GM23248 (cell line): Measurements from ENCODE around the gene CHCHD3. TPM values are rescaled to one million over a fixed set of nuclear protein-coding genes. Genes with fewer than 3 reads are reported as not detected.

Experiments
- DNase-seq: peaks from one replicate; pipeline ENCODE4 v3.0.0-alpha.2; 2015
- H2AFZ ChIP-seq: fragments of 200-600 bp; sonication (generic); 2 replicates; pipeline ENCODE4 v1.6.1; 2016; ENCODE audit warnings: antibody characterized with exemption
- H3F3A ChIP-seq: fragments of 200-600 bp; sonication (generic); 2 replicates; pipeline ENCODE4 v1.6.1; 2016; ENCODE audit warnings: mild to moderate bottlenecking, antibody characterized with exemption, mixed run types; ENCODE audit not compliant: insufficient read depth
- H3K27ac ChIP-seq: fragments of 200-600 bp; sonication (generic); 2 replicates; pipeline ENCODE4 v1.5.1; 2016; ENCODE audit warnings: mild to moderate bottlenecking
- H3K27me3 ChIP-seq: fragments of 200-600 bp; sonication (generic); replicated peaks from 2 replicates; pipeline ENCODE4 v1.6.1; 2016; ENCODE audit warnings: mild to moderate bottlenecking; ENCODE audit not compliant: insufficient read depth
- H3K36me3 ChIP-seq: fragments of 200-600 bp; sonication (generic); 2 replicates; pipeline ENCODE4 v1.6.1; 2016; ENCODE audit warnings: low read depth, mild to moderate bottlenecking
- H3K4me1 ChIP-seq: fragments of 200-600 bp; sonication (generic); 2 replicates; pipeline ENCODE4 v1.6.1; 2016; ENCODE audit warnings: mild to moderate bottlenecking; ENCODE audit not compliant: insufficient read depth
- H3K4me2 ChIP-seq: fragments of 200-600 bp; sonication (generic); one replicate; pipeline ENCODE4 v1.6.1; 2016; ENCODE audit warnings: mild to moderate bottlenecking; ENCODE audit not compliant: unreplicated experiment
- H3K4me3 ChIP-seq: fragments of 200-600 bp; sonication (generic); 2 replicates; pipeline ENCODE4 v1.5.1; 2016; ENCODE audit warnings: mild to moderate bottlenecking
- H3K79me2 ChIP-seq: fragments of 200-600 bp; sonication (generic); 2 replicates; pipeline ENCODE4 v1.6.1; 2016; ENCODE audit warnings: mild to moderate bottlenecking; ENCODE audit not compliant: insufficient read depth
- H3K9ac ChIP-seq: fragments of 200-600 bp; sonication (generic); 2 replicates; pipeline ENCODE4 v1.6.1; 2016; ENCODE audit warnings: mild to moderate bottlenecking
- H3K9me2 ChIP-seq: fragments of 200-600 bp; sonication (generic); 2 replicates; pipeline ENCODE4 v1.6.1; 2016; ENCODE audit warnings: mixed run types, mild to moderate bottlenecking, moderate library complexity; ENCODE audit not compliant: insufficient read depth
- H3K9me3 ChIP-seq: fragments of 200-600 bp; sonication (generic); one replicate; pipeline ENCODE4 v1.6.1; 2017; ENCODE audit warnings: low read depth
- H4K20me1 ChIP-seq: fragments of 200-600 bp; sonication (generic); 2 replicates; pipeline ENCODE4 v1.6.0; 2016; ENCODE audit not compliant: insufficient read depth
- EZH2 ChIP-seq: fragments of 200-600 bp; sonication (generic); IDR thresholded peaks from 2 replicates; pipeline ENCODE4 v1.6.1; 2018; ENCODE audit warnings: antibody characterized with exemption, mild to moderate bottlenecking; ENCODE audit not compliant: insufficient read depth, poor library complexity, severe bottlenecking
- EZH2phosphoT487 ChIP-seq: fragments of 200-600 bp; sonication (generic); IDR thresholded peaks from 2 replicates; pipeline ENCODE4 v1.6.1; 2018; ENCODE audit warnings: antibody characterized with exemption, moderate library complexity, mild to moderate bottlenecking, low read depth; ENCODE audit not compliant: insufficient read depth
- WGBS, 2 experiments: methylation state at CpG; one replicate each; pipeline ENCODE4 v1.1.6; 2015 to 2017; ENCODE audit warnings: low lambda C conversion rate in 2 of 2, low coverage in 1 of 2; ENCODE audit errors: missing lambda C conversion rate in 2 of 2; 5-methylcytosine and 5-hydroxymethylcytosine counted together
- in situ Hi-C: fragments of 300-500 bp; cut with MboI; formaldehyde crosslinking; loops from 2 replicates; pipeline ENCODE4 v1.15.0; 2020
- polyA plus RNA-seq: library from polyadenylated mRNA; unstranded; fragments of >200 nt; fragmentation: Nextera tagmentation; extraction: Ambion mirVana; gene quantifications from 2 replicates; pipeline ENCODE4 v1.2.1, GENCODE V29; 2016
- total RNA-seq: library from RNA; depleted of rRNA; stranded (reverse); fragments of >200 nt; shearing (Covaris generic); gene quantifications from 2 replicates; pipeline ENCODE4 v1.2.3, GENCODE V29; 2014

Gene CHCHD3
- total and polyA plus RNA-seq, 2 experiments from 2014 or later, result 43.7 to 66.1 TPM

DNA sequence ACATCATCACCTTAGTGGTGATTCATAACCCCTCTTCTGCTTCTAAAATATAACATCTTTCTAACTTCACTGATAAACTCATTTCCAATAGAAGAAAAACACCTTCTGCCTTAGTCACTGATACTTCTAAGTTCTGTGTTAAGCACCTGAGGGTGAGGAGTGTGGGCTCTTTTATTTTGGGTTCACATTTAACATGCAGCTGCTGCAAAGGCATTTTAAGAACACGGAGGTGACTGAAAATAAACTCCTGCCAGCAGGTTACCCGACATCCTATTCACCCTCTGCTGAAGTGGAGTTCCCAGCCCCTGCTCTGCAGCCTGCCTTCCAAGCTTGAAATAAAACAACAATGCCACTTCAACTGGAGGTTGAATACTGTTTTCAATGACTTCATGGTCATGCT is 302.7 kb downstream of the CHCHD3 start:
- WGBS, 2 experiments, result 56 to 63% methylated on average over 2 of the region's 2 CpGs
- H3K79me2 ChIP-seq, result no peaks in the 10 kb centered on the region
- no peaks in the 10 kb centered on the region for H3K9me2 ChIP-seq
- H3K27me3 ChIP-seq, result peaks cover 9% of the 10 kb centered on the region; the same call in 1 of the 2 replicates
- no peaks in the 10 kb centered on the region for H4K20me1 ChIP-seq
- no peak overlapping the region for H3K27ac ChIP-seq
- no peaks in the 10 kb centered on the region for H3K36me3 ChIP-seq
- H3K4me1 ChIP-seq, result peaks cover 21% of the 10 kb centered on the region
- no peak overlapping the region for H2AFZ ChIP-seq
- peaks cover 29% of the 10 kb centered on the region for H3F3A ChIP-seq
- DNase-seq, result no peak
- no peak overlapping the region for H3K9ac ChIP-seq
- H3K9me3 ChIP-seq, result no peaks in the 10 kb centered on the region
- no peak for TF ChIP-seq EZH2
- TF ChIP-seq EZH2phosphoT487, result no peak
- H3K4me2 ChIP-seq, result no peak overlapping the region
- no peak overlapping the region for H3K4me3 ChIP-seq
- in situ Hi-C loops, result no loop called here

DNA sequence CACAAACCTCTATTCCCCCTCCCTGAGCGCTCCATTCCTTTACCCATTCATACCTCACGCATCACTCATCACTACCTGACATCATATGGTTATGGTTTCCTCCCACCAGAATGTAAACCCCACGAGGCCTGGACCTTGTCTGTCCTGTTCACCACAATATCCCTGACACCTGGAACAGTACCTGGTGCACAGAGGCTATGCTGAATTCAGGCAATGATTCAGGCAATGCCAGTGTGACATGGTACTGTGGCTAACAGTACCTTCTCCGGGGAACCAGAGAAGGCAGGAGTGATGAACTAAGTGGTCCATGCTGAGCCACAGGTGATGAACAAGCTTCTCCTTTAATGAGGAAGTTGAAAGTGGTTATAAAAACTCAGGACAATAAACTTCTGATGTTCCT is 303.1 kb downstream of the CHCHD3 start:
- Histone ChIP-seq H3K27ac (no peak overlapping the region), H3K9me2 (no peaks in the 10 kb centered on the region), H3K9ac (no peak overlapping the region), H3K4me3 (no peak overlapping the region), H3K9me3 (no peaks in the 10 kb centered on the region), H3K4me2 (no peak overlapping the region), H3K36me3 (no peaks in the 10 kb centered on the region), H3K79me2 (no peaks in the 10 kb centered on the region), H4K20me1 (no peaks in the 10 kb centered on the region), H3K27me3 (peaks cover 9% of the 10 kb centered on the region; the same call in 1 of the 2 replicates), H3F3A (peaks cover 29% of the 10 kb centered on the region), H3K4me1 (peaks cover 20% of the 10 kb centered on the region), H2AFZ (no peak overlapping the region)
- no peak for DNase-seq
- TF ChIP-seq EZH2phosphoT487, result no peak
- no peak for TF ChIP-seq EZH2
- in situ Hi-C loops, result no loop called here
- 41 to 53% methylated on average over 4 of the region's 4 CpGs for WGBS, 2 experiments

DNA sequence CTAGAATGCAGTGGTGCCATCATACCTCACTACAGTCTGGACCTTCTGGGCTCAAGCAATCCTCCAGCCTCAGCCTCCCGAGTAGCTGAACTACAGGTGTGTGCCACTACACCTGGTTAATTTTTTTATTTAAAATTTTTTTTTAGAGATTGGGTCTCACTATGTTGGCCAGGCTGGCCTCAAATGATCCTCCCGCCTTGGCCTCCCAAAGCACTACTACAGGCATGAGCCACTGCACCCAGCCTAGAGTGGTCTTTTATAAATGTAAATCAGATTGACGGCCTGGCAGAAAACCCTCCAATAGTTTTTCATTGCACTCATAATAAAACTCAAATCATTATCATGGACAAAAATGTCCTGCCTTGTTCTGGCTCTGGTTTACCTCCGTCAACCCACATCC is 303.9 kb downstream of the CHCHD3 start:
- Histone ChIP-seq H3K27me3 (peaks cover 9% of the 10 kb centered on the region; the same call in 1 of the 2 replicates), H3K4me3 (no peak overlapping the region), H4K20me1 (no peaks in the 10 kb centered on the region), H3K9me3 (no peaks in the 10 kb centered on the region), H3K36me3 (no peaks in the 10 kb centered on the region), H3K9ac (no peak overlapping the region), H3F3A (peaks cover 22% of the 10 kb centered on the region), H2AFZ (no peak overlapping the region), H3K9me2 (no peaks in the 10 kb centered on the region), H3K4me2 (no peak overlapping the region), H3K79me2 (no peaks in the 10 kb centered on the region), H3K27ac (no peak overlapping the region), H3K4me1 (peaks cover 19% of the 10 kb centered on the region)
- WGBS, 2 experiments, result 86 to 91% methylated on average over 4 of the region's 4 CpGs
- TF ChIP-seq EZH2phosphoT487 (no peak), EZH2 (no peak)
- in situ Hi-C loops, result no loop called here
- DNase-seq, result no peak

DNA sequence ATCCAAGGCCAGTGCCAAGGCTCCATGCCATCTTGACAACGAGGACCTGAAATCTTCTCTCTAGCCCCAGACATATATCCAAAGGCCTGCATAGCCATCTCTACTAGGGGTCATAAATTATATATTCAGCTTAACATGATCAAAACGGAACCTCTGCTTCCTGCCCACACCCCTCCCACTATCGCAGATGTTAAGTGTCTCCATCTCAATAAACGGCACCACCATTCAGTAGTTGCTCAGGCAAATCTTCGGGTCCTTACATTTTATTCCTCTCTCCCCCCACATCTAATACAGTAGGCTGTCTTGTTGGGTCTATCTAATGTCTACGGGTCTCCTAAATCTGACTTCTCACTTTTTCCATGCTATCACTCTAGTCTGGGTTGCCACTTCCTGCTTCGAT is 304.5 kb downstream of the CHCHD3 start:
- no peak for DNase-seq
- no peaks in the 10 kb centered on the region for H3K9me2 ChIP-seq
- no peak overlapping the region for H3K4me3 ChIP-seq
- in situ Hi-C loops, result no loop called here
- no peaks in the 10 kb centered on the region for H4K20me1 ChIP-seq
- WGBS, 2 experiments, result 73 to 84% methylated on average over 7 of the region's 7 CpGs
- no peaks in the 10 kb centered on the region for H3K79me2 ChIP-seq
- TF ChIP-seq EZH2phosphoT487 (no peak), EZH2 (no peak)
- no peak overlapping the region for H3K4me2 ChIP-seq
- no peak overlapping the region for H2AFZ ChIP-seq
- peaks cover 9% of the 10 kb centered on the region; the same call in 1 of the 2 replicates for H3K27me3 ChIP-seq
- H3K9me3 ChIP-seq, result no peaks in the 10 kb centered on the region
- H3K27ac ChIP-seq, result no peak overlapping the region
- peaks cover 16% of the 10 kb centered on the region for H3F3A ChIP-seq
- no peaks in the 10 kb centered on the region for H3K36me3 ChIP-seq
- H3K4me1 ChIP-seq, result peaks cover 13% of the 10 kb centered on the region
- H3K9ac ChIP-seq, result no peak overlapping the region
